B cell (primary cell): ENCODE measurements around the gene PPFIA2. TPM values are rescaled to one million over a fixed set of nuclear protein-coding genes. Genes with fewer than 3 reads are reported as not detected.

Experiments
- ATAC-seq: fragments of 200-7000 bp; cut with Tn5 transposase; one replicate; pipeline ENCODE4 v1.10.0; 2021; ENCODE audit warnings: low read depth, mild to moderate bottlenecking, moderate number of reproducible peaks, moderate library complexity
- CTCF ChIA-PET: fragments of 350-600 bp; sonication (Branson Sonifier 250); formaldehyde crosslinking; loops from one replicate; lab custom pipeline; 2021; ENCODE audit warnings: antibody characterized with exemption, inconsistent platforms; lab: Charles Lee
- POLR2A ChIA-PET: fragments of 350-600 bp; sonication (Branson Sonifier 250); formaldehyde crosslinking; loops from one replicate; lab custom pipeline; 2021; ENCODE audit warnings: antibody characterized with exemption; lab: Charles Lee
- DNase-seq: peaks from one replicate; pipeline ENCODE4 v3.0.0; 2013
- H2AFZ ChIP-seq: 2 replicates; pipeline ENCODE4 v1.6.1; 2012; ENCODE audit warnings: mild to moderate bottlenecking, low read depth, low read length; ENCODE audit not compliant: insufficient read depth, poor library complexity, severe bottlenecking
- H3K27ac ChIP-seq, 2 donors: 1 replicate in 1 of 2; 2 replicates in 1 of 2; pipeline ENCODE4 v1.5.1; 2012 to 2013; ENCODE audit warnings: low read length in 2 of 2, mild to moderate bottlenecking in 2 of 2, moderate library complexity in 1 of 2
- H3K27me3 ChIP-seq, 4 experiments: fragments of 200-600 bp in 1 of 4; sonication (generic) in 1 of 4; replicated peaks in 1 of 4; 1 replicate in 2 of 4; 2 replicates in 2 of 4; pipeline versions ENCODE4 v1.6.1 to v1.7.0; 2013 to 2016; ENCODE audit warnings: low read length in 3 of 4, mild to moderate bottlenecking in 2 of 4, mixed read lengths in 1 of 4, moderate library complexity in 1 of 4; ENCODE audit not compliant: insufficient read depth in 4 of 4, control insufficient read depth in 3 of 4; ENCODE audit errors: control extremely low read depth in 1 of 4
- H3K36me3 ChIP-seq, 2 experiments: replicated peaks in 1 of 2; 1 replicate in 1 of 2; 2 replicates in 1 of 2; pipeline versions ENCODE4 v1.6.1 to v1.7.1; 2013; ENCODE audit warnings: low read length in 1 of 2; ENCODE audit not compliant: insufficient read depth in 2 of 2, control insufficient read depth in 1 of 2; ENCODE audit errors: control extremely low read depth in 1 of 2, extremely low read depth in 1 of 2
- H3K4me1 ChIP-seq, 2 donors: fragments of 200-600 bp in 1 of 2; sonication (generic) in 1 of 2; 1 replicate in 1 of 2; 2 replicates in 1 of 2; pipeline versions ENCODE4 v1.5.1 to v1.6.1; 2013 to 2017; ENCODE audit warnings: low read length in 2 of 2; ENCODE audit not compliant: control insufficient read depth in 2 of 2, insufficient read depth in 2 of 2
- H3K4me2 ChIP-seq: replicated peaks from 2 replicates; pipeline ENCODE3; 2012; ENCODE audit warnings: mild to moderate bottlenecking, low read depth, low read length; ENCODE audit not compliant: poor library complexity, severe bottlenecking
- H3K4me3 ChIP-seq, 5 experiments: fragments of 200-600 bp in 1 of 5; sonication (generic) in 1 of 5; 1 replicate in 3 of 5; 2 replicates in 2 of 5; pipeline versions ENCODE4 v1.5.1 to v1.7.0; 2011 to 2016; ENCODE audit warnings: low read length in 4 of 5, mild to moderate bottlenecking in 4 of 5, low read depth in 2 of 5, control low read depth in 1 of 5, moderate library complexity in 1 of 5; ENCODE audit not compliant: insufficient read depth in 1 of 5; ENCODE audit errors: control extremely low read depth in 1 of 5, extremely low read depth in 1 of 5
- H3K79me2 ChIP-seq: fragments of 200-600 bp; sonication (generic); one replicate; pipeline ENCODE4 v1.6.0; 2016; ENCODE audit warnings: low read length; ENCODE audit not compliant: control insufficient read depth, insufficient read depth
- H3K9ac ChIP-seq: fragments of 200-600 bp; sonication (generic); 2 replicates; pipeline ENCODE4 v1.6.1; 2017; ENCODE audit warnings: mild to moderate bottlenecking, low read length, moderate library complexity
- H3K9me3 ChIP-seq, 3 donors: one replicate each; pipeline versions ENCODE4 v1.6.1 to v1.7.1; 2013; ENCODE audit warnings: low read length in 2 of 3; ENCODE audit not compliant: control insufficient read depth in 2 of 3, insufficient read depth in 1 of 3; ENCODE audit errors: control extremely low read depth in 1 of 3
- H4K20me1 ChIP-seq: 2 replicates; pipeline ENCODE4 v1.6.0; 2012; ENCODE audit warnings: mild to moderate bottlenecking, low read length; ENCODE audit not compliant: insufficient read depth, control insufficient read depth, poor library complexity, severe bottlenecking
- H3K27ac Mint-ChIP-seq: one replicate; pipeline ENCODE4 v1.8.0; 2021; ENCODE audit warnings: mixed read lengths
- H3K27me3 Mint-ChIP-seq: one replicate; pipeline ENCODE4 v1.8.0; 2021; ENCODE audit warnings: mixed read lengths
- H3K4me1 Mint-ChIP-seq: one replicate; pipeline ENCODE4 v1.8.0; 2021; ENCODE audit warnings: mixed read lengths
- H3K4me3 Mint-ChIP-seq: one replicate; pipeline ENCODE4 v1.8.0; 2021; ENCODE audit warnings: mixed read lengths
- H3K9me3 Mint-ChIP-seq: one replicate; pipeline ENCODE4 v1.8.0; 2022; ENCODE audit warnings: mixed read lengths; ENCODE audit not compliant: insufficient read depth
- EZH2 ChIP-seq: IDR thresholded peaks from 2 replicates; pipeline ENCODE4 v1.6.1; 2012; ENCODE audit warnings: borderline replicate concordance, low read depth, mild to moderate bottlenecking, moderate library complexity, low read length; ENCODE audit not compliant: insufficient read depth, poor library complexity, severe bottlenecking
- WGBS: methylation state at CpG from one replicate; pipeline ENCODE4 v1.1.5; 2013; ENCODE audit warnings: missing lambda C conversion rate; ENCODE audit not compliant: insufficient coverage; 5-methylcytosine and 5-hydroxymethylcytosine counted together
- intact Hi-C: fragments of 100-400 bp; cut with micrococcal nuclease; formaldehyde crosslinking; loops from one replicate; pipeline ENCODE4 v1.10.0; 2022
- polyA plus RNA-seq: library from polyadenylated mRNA; depleted of rRNA; stranded (reverse); fragments of >200 nt; gene quantifications from 2 replicates; pipeline ENCODE4 v1.2.3, GENCODE V29; 2012
- total RNA-seq, 2 donors: library from RNA; stranded (reverse); fragments of 120-200 nt in 1 of 2; gene quantifications; 1 replicate in 1 of 2; 2 replicates in 1 of 2; pipeline versions ENCODE4 v1.2.3 to v1.2.4, GENCODE V29; 2013 to 2022
- TF ChIP-seq, protein P1 (sequence below): fragments of 200-600 bp; IDR thresholded peaks from one replicate; pipeline ENCODE4 v1.8.0; 2022; ENCODE audit warnings: antibody characterized with exemption, mild to moderate bottlenecking

PPFIA2 gene
- total and polyA plus RNA-seq, 2 donors (not counting 1 experiment from before 2014, with no cell fraction given) = not detected

DNA sequence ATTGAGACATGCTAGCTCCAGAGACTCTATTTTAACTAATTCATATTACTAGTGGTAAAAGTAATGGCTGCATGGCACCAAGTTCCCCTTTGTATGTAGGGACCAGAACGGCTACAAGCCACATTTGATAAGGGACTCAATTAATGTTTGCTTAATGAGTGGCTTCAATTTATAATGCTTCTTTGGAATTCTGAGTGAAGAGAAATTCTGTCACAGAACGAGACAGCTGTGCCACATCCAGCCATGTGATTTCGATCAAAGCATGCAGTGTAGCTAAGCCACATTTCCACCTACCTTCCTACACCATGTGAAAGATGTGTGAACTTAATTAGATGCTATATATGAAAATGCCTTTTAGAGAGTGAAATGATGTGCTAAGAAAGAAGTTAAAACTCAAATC, 463.9 kb downstream of the PPFIA2 start:
- no peak for DNase-seq
- no peak for ATAC-seq
- Histone ChIP-seq H4K20me1 (no peaks in the 10 kb centered on the region), H3K79me2 (no peaks in the 10 kb centered on the region), H3K4me1 (no peaks in the 10 kb centered on the region), H3K4me3 (no peak overlapping the region), H3K27ac (no peak overlapping the region), H3K27me3 (no peaks in the 10 kb centered on the region), H3K9me3 (no peaks in the 10 kb centered on the region), H2AFZ (no peak overlapping the region), H3K36me3 (no peaks in the 10 kb centered on the region), H3K9ac (no peak overlapping the region), H3K4me2 (no peak overlapping the region)
- intact Hi-C loops = no loop called here
- 83% methylated on average over 1 of the region's 3 CpGs for WGBS
- POLR2A ChIA-PET = no interaction called here
- Mint-ChIP-seq H3K4me3 (no peak overlapping the region), H3K9me3 (no peaks in the 10 kb centered on the region), H3K27ac (no peak overlapping the region), H3K27me3 (no peaks in the 10 kb centered on the region), H3K4me1 (no peaks in the 10 kb centered on the region)
- CTCF ChIA-PET = no interaction called here
- TF ChIP-seq, protein P1, sequence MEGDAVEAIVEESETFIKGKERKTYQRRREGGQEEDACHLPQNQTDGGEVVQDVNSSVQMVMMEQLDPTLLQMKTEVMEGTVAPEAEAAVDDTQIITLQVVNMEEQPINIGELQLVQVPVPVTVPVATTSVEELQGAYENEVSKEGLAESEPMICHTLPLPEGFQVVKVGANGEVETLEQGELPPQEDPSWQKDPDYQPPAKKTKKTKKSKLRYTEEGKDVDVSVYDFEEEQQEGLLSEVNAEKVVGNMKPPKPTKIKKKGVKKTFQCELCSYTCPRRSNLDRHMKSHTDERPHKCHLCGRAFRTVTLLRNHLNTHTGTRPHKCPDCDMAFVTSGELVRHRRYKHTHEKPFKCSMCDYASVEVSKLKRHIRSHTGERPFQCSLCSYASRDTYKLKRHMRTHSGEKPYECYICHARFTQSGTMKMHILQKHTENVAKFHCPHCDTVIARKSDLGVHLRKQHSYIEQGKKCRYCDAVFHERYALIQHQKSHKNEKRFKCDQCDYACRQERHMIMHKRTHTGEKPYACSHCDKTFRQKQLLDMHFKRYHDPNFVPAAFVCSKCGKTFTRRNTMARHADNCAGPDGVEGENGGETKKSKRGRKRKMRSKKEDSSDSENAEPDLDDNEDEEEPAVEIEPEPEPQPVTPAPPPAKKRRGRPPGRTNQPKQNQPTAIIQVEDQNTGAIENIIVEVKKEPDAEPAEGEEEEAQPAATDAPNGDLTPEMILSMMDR = no peak
- TF ChIP-seq EZH2 = no peak

DNA sequence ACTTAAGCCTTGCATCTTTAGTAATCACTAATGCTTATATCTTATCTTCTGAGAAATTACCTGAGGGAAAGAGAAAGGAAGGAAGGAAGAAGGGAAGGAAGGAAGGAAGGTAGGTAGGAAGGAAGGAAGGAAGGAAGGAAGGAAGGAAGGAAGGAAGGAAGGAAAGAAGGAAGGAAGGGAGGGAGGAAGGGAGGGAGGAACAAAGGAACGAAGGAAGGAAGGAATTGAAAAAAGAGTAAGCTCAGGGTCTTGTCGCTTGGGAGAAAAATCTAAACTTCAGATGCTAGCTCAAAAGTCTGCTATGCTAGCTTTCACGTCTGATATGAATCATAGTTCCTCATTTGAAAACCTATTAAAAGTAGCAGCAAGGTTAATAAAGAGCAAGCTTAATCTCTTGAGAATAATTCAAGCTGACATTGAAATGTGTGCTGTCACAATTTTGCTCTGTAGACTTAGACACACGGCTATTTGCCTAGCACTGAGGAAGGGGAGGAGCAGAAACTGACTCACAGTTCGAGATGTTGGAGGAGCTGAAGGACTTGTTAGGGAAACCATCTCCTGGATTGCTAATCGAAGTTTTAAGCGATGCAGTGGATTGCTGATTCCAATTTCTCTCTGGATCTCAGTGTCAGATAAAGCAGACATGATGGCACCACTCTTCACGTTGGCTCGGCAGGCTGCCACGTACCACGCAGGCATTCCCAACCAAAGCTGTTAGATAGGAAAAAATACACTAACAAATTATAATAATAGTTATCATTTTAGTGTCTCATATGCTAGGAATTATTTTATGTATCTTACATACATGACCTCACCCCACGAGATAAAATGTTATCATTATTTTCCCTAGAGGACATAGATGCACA, 464.6 kb downstream of the PPFIA2 start:
- Histone ChIP-seq H3K4me3 (no peak overlapping the region), H3K79me2 (no peaks in the 10 kb centered on the region), H4K20me1 (no peaks in the 10 kb centered on the region), H3K4me2 (no peak overlapping the region), H3K27me3 (no peaks in the 10 kb centered on the region), H3K9ac (no peak overlapping the region), H3K36me3 (no peaks in the 10 kb centered on the region), H3K9me3 (no peaks in the 10 kb centered on the region), H3K27ac (no peak overlapping the region), H2AFZ (no peak overlapping the region), H3K4me1 (no peaks in the 10 kb centered on the region)
- no peaks in the 10 kb centered on the region for H3K27me3 Mint-ChIP-seq
- intact Hi-C loops = no loop called here
- ChIA-PET CTCF (no interaction called here), POLR2A (no interaction called here)
- DNase-seq (no peak), ATAC-seq (no peak)
- 55% methylated on average over 6 of the region's 12 CpGs for WGBS
- no peaks in the 10 kb centered on the region for H3K9me3 Mint-ChIP-seq
- no peak for TF ChIP-seq EZH2
- TF ChIP-seq, protein P1 = no peak
- H3K4me3 Mint-ChIP-seq = no peak overlapping the region
- H3K4me1 Mint-ChIP-seq = no peaks in the 10 kb centered on the region
- H3K27ac Mint-ChIP-seq = no peak overlapping the region
